Measurements from ENCODE around the gene IGFL3. TPM values are rescaled to one million over a fixed set of nuclear protein-coding genes. Genes with fewer than 3 reads are reported as not detected.
A peak's percentile ranks its signal among the peaks of the same experiment; 100 is the strongest.

Gene IGFL3
- polyA plus RNA-seq, 1 donor (not counting 4 experiments of a cell fraction or from before 2014, with no cell fraction given), result 344 TPM

GRCh38 chr19:46082728-46083050 is 41.8 kb downstream of the IGFL3 start:
- Histone ChIP-seq H3K79me2 (ENCODE audit: control insufficient read depth, insufficient read depth, low read length) (no peaks in the 10 kb centered on the region), H4K20me1 (ENCODE audit: control insufficient read depth, extremely low read depth, insufficient read depth, low read length) (no peaks in the 10 kb centered on the region), H3K9me3 (ENCODE audit: control insufficient read depth, low read depth, low read length) (peaks cover 3% of the 10 kb centered on the region), H3K36me3 (ENCODE audit: control insufficient read depth in 2 of 2, extremely low read depth in 1 of 2, insufficient read depth in 2 of 2, low read length in 2 of 2) (no peaks in the 10 kb centered on the region), H3K9me1 (ENCODE audit: control insufficient read depth, extremely low read depth, insufficient read depth, low read length) (no peaks in the 10 kb centered on the region), H3K27ac (ENCODE audit: control insufficient read depth, insufficient read depth, low read length) (peak overlapping the region; percentile 78), H3K9ac (ENCODE audit: control insufficient read depth, extremely low read depth, insufficient read depth, low read length) (peak overlapping the region; percentile 54), H3K4me3 (ENCODE audit: control insufficient read depth in 2 of 3, extremely low read depth in 1 of 3, insufficient read depth in 2 of 3, low read depth in 1 of 3, low read length in 3 of 3) (peak overlapping the region in 2 of 3 experiments; percentile 3 to 38), H2AFZ (ENCODE audit: control insufficient read depth, low read length) (peak overlapping the region; percentile 28), H3K27me3 (ENCODE audit: control insufficient read depth, extremely low read depth, insufficient read depth, low read length) (peaks cover 2% of the 10 kb centered on the region), H3K4me1 (ENCODE audit: control insufficient read depth, extremely low read depth, insufficient read depth, low read length) (peaks cover 30% of the 10 kb centered on the region), H3K4me2 (ENCODE audit: control insufficient read depth, extremely low read depth, insufficient read depth, low read depth, low read length) (peak overlapping the region; percentile 83)
- FAIRE-seq (no peak), DNase-seq (ENCODE audit: low read depth, low spot score) (peak; percentile 54)
- dilution Hi-C loops (cut with MboI; ENCODE audit: extremely low pct_ligation_motif_present, low sequenced_read_pairs), result no loop called here
- TF ChIP-seq EZH2 (IDR thresholded peaks at IDR 0.05; ENCODE audit: low read length) (no peak), CTCF (optimal IDR thresholded peaks at IDR 0.05 in 1 of 3, IDR thresholded peaks at IDR 0.05 in 1 of 3, conservative IDR thresholded peaks at IDR 0.05 in 1 of 3; ENCODE audit: extremely low read depth in 1 of 3, insufficient read depth in 2 of 3, low read length in 3 of 3) (no peak)

- H3K4me3 ChIP-seq (ENCODE audit: control insufficient read depth in 2 of 3, extremely low read depth in 1 of 3, insufficient read depth in 2 of 3, low read depth in 1 of 3, low read length in 3 of 3), result peak overlapping the region in 2 of 3 experiments; percentile 3 to 38
- dilution Hi-C loops (cut with MboI; ENCODE audit: extremely low pct_ligation_motif_present, low sequenced_read_pairs), result no loop called here
- H3K4me2 ChIP-seq (ENCODE audit: control insufficient read depth, extremely low read depth, insufficient read depth, low read depth, low read length), result peak overlapping the region; percentile 83
- peak overlapping the region; percentile 78 for H3K27ac ChIP-seq (ENCODE audit: control insufficient read depth, insufficient read depth, low read length)
- DNase-seq (ENCODE audit: low read depth, low spot score) (no peak), FAIRE-seq (peak; percentile 98)
- TF ChIP-seq CTCF (optimal IDR thresholded peaks at IDR 0.05 in 1 of 3, IDR thresholded peaks at IDR 0.05 in 1 of 3, conservative IDR thresholded peaks at IDR 0.05 in 1 of 3; ENCODE audit: extremely low read depth in 1 of 3, insufficient read depth in 2 of 3, low read length in 3 of 3) (peak; percentile 63 to 78 (median 65)), EZH2 (IDR thresholded peaks at IDR 0.05; ENCODE audit: low read length) (no peak)
- H3K4me1 ChIP-seq (ENCODE audit: control insufficient read depth, extremely low read depth, insufficient read depth, low read length), result peaks cover 36% of the 10 kb centered on the region
- H4K20me1 ChIP-seq (ENCODE audit: control insufficient read depth, extremely low read depth, insufficient read depth, low read length), result no peaks in the 10 kb centered on the region
- peak overlapping the region; percentile 28 for H2AFZ ChIP-seq (ENCODE audit: control insufficient read depth, low read length)
- no peaks in the 10 kb centered on the region for H3K36me3 ChIP-seq (ENCODE audit: control insufficient read depth in 2 of 2, extremely low read depth in 1 of 2, insufficient read depth in 2 of 2, low read length in 2 of 2)
- H3K27me3 ChIP-seq (ENCODE audit: control insufficient read depth, extremely low read depth, insufficient read depth, low read length), result peaks cover 6% of the 10 kb centered on the region
- H3K9ac ChIP-seq (ENCODE audit: control insufficient read depth, extremely low read depth, insufficient read depth, low read length), result peak overlapping the region; percentile 54
- no peaks in the 10 kb centered on the region for H3K9me1 ChIP-seq (ENCODE audit: control insufficient read depth, extremely low read depth, insufficient read depth, low read length)
- H3K79me2 ChIP-seq (ENCODE audit: control insufficient read depth, insufficient read depth, low read length), result no peaks in the 10 kb centered on the region
- H3K9me3 ChIP-seq (ENCODE audit: control insufficient read depth, low read depth, low read length), result peaks cover 3% of the 10 kb centered on the region
These were observed 42.4 kb downstream of the IGFL3 start for GRCh38 chr19:46081928-46082727.

Measured in keratinocyte (primary cell).